SK-N-MC (cell line): Measurements from ENCODE around the gene RPS26.
"Not testable (repeated sequence)": the region's sequence is repeated elsewhere in the genome, so short reads cannot be mapped to it uniquely, and the experiment has no call there.

Experiments used
- DNase-seq: peaks from one replicate; pipeline ENCODE4 v3.0.0-alpha.2; 2011; ENCODE audit warnings: low read depth, low spot score
- H3K27ac ChIP-seq: fragments of 200-600 bp; sonication (generic); 2 replicates; pipeline ENCODE4 v1.5.1; 2016; ENCODE audit warnings: mixed run types
- H3K36me3 ChIP-seq: fragments of 200-600 bp; sonication (generic); 2 replicates; pipeline ENCODE4 v1.6.1; 2017; ENCODE audit warnings: antibody characterized with exemption, low read length, mixed read lengths; ENCODE audit not compliant: insufficient read depth
- H3K4me3 ChIP-seq: fragments of 200-600 bp; sonication (generic); 2 replicates; pipeline ENCODE4 v1.5.1; 2016
- H3K9ac ChIP-seq: fragments of 200-600 bp; sonication (generic); 2 replicates; pipeline ENCODE4 v1.8.0; 2017; ENCODE audit warnings: mixed run types, mixed read lengths; ENCODE audit not compliant: insufficient read length
- H3K9me3 ChIP-seq: fragments of 200-600 bp; sonication (generic); 2 replicates; pipeline ENCODE4 v1.6.1; 2017; ENCODE audit warnings: low read depth, mild to moderate bottlenecking, antibody characterized with exemption, low read length, moderate library complexity, mixed read lengths
- EZH2 ChIP-seq: fragments of 200-600 bp; sonication (generic); IDR thresholded peaks from one replicate; pipeline ENCODE4 v1.6.1; 2017; ENCODE audit warnings: antibody characterized with exemption
- FOXP2 ChIP-seq: optimal IDR thresholded peaks from 2 replicates; pipeline ENCODE3; 2011; ENCODE audit warnings: mild to moderate bottlenecking, moderate library complexity; ENCODE audit not compliant: insufficient read depth; ENCODE audit errors: extremely low read length, control extremely low read depth
- POLR2AphosphoS5 ChIP-seq: IDR thresholded peaks from 2 replicates; pipeline ENCODE4 v1.6.1; 2012; ENCODE audit warnings: mild to moderate bottlenecking, low read depth, low read length, borderline replicate concordance

The RPS26 gene

DNA sequence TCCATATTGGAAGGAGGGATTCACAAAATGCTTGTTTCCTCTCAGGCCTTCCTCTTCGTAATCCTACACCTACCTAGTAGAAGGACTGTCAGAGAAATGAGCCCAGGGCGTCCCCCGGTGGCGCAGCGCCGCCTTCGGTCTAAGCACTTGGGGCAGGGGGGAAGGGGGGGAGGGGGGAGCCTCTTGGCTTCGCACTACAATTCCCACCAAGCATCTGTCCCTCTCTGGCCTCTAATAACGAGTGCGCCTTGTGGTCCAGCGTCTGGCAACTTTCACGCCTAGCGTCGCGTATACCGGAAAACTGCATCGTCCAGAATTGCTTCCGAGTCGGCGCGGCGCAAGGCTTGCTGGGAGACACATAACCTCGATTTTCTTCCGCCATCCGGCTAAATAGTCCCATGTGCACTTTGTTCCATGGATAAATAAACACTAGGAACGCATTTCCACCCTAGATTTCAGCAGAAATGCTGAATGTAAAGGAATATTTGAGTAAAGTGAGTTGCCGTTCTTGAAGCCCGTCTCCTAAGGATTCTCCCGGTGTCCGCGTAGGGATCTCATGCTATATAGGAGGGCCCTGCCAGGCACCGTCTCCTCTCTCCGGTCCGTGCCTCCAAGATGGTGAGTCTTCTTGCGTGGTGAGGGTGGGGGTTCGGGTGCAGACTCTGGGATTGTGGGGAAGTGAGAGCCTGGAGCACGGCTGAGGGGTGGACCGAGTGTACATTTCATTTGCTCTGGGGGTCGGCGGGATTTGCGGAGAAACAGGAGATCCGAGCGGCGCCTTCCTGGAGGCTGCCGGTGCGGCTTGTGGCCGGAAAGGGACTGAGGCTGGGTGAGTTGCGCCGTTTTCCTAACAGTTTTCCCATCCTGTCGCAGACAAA lies at the start of gene RPS26:
Gene RPS26, plus strand, starts transcription at position 367 of the 878 bp plus-strand sequence. Its CDS starts 249 bp downstream, at position 616.
- DNase-seq, result peak; percentile 98
- TF ChIP-seq POLR2AphosphoS5 (peak; percentile 99), EZH2 (no peak), FOXP2 (peak; percentile 91)
- Histone ChIP-seq H3K27ac (peak within 1 kb of the TSS; percentile 99), H3K4me3 (peak within 1 kb of the TSS; percentile 97), H3K9ac (peak within 1 kb of the TSS; percentile 99), H3K36me3 (peaks cover 33% of the 10 kb centered on the region), H3K9me3 (no peaks in the 10 kb centered on the region)

DNA sequence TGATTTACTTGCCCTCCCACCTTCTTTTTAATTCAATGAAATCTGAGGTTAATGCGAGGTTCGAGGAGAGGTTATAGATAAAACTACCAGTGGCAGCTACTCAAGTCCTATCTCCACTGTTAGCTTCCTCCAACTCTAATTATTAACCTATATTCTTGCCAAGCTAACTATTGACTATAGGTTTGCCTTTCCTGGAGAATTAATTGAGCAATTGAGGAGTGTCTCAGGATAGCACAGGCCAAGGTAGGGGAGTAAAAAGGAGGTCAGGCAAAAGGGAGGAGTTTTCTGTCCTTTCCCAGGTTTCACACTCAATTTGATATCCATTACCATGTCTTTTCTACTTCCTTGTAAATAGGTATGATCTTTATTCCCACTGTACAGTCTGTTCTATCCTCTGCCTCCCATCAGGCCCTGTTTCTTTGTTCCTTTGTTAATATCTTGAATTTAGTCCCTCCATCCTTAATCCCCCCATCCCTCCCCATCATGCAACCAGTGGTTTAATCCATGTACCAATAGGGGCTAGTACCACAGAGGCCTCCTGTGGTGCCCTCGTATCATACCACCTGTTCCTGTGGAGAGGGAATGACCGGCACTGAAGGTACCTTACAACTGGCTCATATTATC lies 48.4 kb upstream of the RPS26 start:
- TF ChIP-seq EZH2 (no peak), FOXP2 (no peak), POLR2AphosphoS5 (no peak)
- H3K9ac ChIP-seq, result no peak overlapping the region

GRCh38 chr12:55995366-55995765 lies 46.4 kb upstream of the RPS26 start:
- peaks cover 37% of the 10 kb centered on the region; the same call in 1 of the 2 replicates for H3K36me3 ChIP-seq
- H3K9ac ChIP-seq, result no peak overlapping the region
- TF ChIP-seq FOXP2, result no peak
- TF ChIP-seq POLR2AphosphoS5, result no peak
- no peak for TF ChIP-seq EZH2

More for the DNA sequence above, 48.4 kb upstream of the RPS26 start:
- no peak for DNase-seq
- Histone ChIP-seq H3K27ac (no peak overlapping the region), H3K4me3 (no peak overlapping the region), H3K9me3 (no peaks in the 10 kb centered on the region), H3K36me3 (peaks cover 47% of the 10 kb centered on the region)

GRCh38 chr12:55996201-55996714 lies 45.5 kb upstream of the RPS26 start:
- DNase-seq, result no peak
- H3K36me3 ChIP-seq, result peaks cover 28% of the 10 kb centered on the region; the same call in 1 of the 2 replicates
- no peak overlapping the region for H3K9ac ChIP-seq
- H3K4me3 ChIP-seq, result no peak overlapping the region
- H3K9me3 ChIP-seq, result no peaks in the 10 kb centered on the region
- no peak overlapping the region for H3K27ac ChIP-seq
- TF ChIP-seq POLR2AphosphoS5 (no peak), EZH2 (no peak), FOXP2 (no peak)

More at GRCh38 chr12:55995366-55995765, 46.4 kb upstream of the RPS26 start:
- Histone ChIP-seq H3K27ac (0 out of 2 replicates have a peak overlapping the region, but pooled peaks have one; percentile 26), H3K9me3 (no peaks in the 10 kb centered on the region), H3K4me3 (no peak overlapping the region)
- no peak for DNase-seq

GRCh38 chr12:55996715-55997534 lies 44.8 kb upstream of the RPS26 start, which contains the start of gene SUOX:
TSS of gene SUOX (plus strand) at chr12:55997276. CDS start at chr12:56002222, 4,946 bp downstream.
- no peak within 1 kb of the TSS for H3K9ac ChIP-seq
- H3K27ac ChIP-seq, result no peak within 1 kb of the TSS
- no peak for DNase-seq
- TF ChIP-seq POLR2AphosphoS5 (no peak), FOXP2 (no peak), EZH2 (no peak)
- no peaks in the 10 kb centered on the region for H3K9me3 ChIP-seq
- H3K4me3 ChIP-seq, result no peak within 1 kb of the TSS
- peaks cover 23% of the 10 kb centered on the region; the same call in 1 of the 2 replicates for H3K36me3 ChIP-seq

GRCh38 chr12:55997535-55997859 lies 44.2 kb upstream of the RPS26 start:
- Histone ChIP-seq H3K36me3 (peaks cover 18% of the 10 kb centered on the region; the same call in 1 of the 2 replicates), H3K4me3 (no peak overlapping the region), H3K9me3 (no peaks in the 10 kb centered on the region), H3K9ac (no peak overlapping the region), H3K27ac (no peak overlapping the region)
- TF ChIP-seq FOXP2 (no peak), EZH2 (no peak), POLR2AphosphoS5 (no peak)
- no peak for DNase-seq

DNA sequence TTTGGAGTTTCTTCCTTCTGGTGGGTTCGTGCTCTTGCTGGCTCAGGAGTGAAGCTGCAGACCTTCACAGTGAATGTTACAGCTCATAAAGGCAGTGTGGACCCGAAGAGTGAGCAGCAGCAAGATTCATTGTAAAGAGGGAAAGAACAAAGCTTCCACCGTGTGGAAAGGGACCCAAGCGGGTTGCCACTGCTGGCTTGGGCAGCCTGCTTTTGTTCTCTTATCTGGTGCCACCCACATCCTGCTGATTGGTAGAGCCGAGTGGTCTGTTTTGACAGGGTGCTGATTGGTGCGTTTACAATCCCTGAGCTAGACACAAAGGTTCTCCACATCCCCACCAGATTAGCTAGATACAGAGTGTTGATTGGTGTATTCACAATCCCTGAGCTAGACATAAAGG lies 42.2 kb upstream of the RPS26 start:
- DNase-seq, H3K9me3 ChIP-seq, H3K4me3 ChIP-seq, H3K27ac ChIP-seq, H3K9ac ChIP-seq, H3K36me3 ChIP-seq: not testable (repeated sequence)

DNA sequence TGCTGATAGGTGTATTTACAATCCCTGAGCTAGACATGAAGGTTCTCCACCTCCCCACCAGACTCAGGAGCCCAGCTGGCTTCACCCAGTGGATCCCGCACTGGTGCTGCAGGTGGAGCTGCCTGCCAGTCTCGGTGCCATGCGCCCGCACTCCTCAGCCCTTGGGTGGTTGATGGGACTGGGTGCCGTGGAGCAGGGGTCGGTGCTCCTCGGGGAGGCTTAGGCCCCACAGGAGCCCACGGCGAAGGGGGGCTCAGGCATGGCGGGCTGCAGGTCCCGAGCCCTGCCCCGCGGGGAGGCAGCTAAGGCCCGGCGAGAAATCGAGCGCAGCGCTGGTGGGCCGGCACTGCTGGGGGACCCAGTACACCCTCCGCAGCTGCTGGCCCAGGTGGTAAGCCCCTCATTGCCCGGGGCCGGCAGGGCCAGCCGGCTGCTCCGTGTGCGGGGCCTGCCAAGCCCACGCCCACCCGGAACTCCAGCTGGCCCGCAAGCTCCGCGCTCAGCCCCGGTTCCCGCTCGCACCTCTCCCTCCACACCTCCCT lies 41.6 kb upstream of the RPS26 start:
- not testable (repeated sequence) for H3K36me3 ChIP-seq, H3K4me3 ChIP-seq, H3K27ac ChIP-seq, H3K9ac ChIP-seq, DNase-seq, H3K9me3 ChIP-seq
